ENCODE data around the gene OR1D5. TPM values are rescaled to one million over a fixed set of nuclear protein-coding genes. Genes with fewer than 3 reads are reported as not detected.
"Not testable (repeated sequence)": the region's sequence is repeated elsewhere in the genome, so short reads cannot be mapped to it uniquely, and the experiment has no call there.

The OR1D5 gene
- polyA plus RNA-seq (2013, experiment 1 of 2; ENCODE audit: insufficient read length) = not detected
- polyA plus RNA-seq (2013, experiment 2 of 2; ENCODE audit: insufficient read length) = not detected

GRCh38 chr17:3063507-3063906, at the start of gene OR1D5:
Gene OR1D5, minus strand, starts transcription at chr17:3063607. Its CDS starts 0 bp downstream, at chr17:3063607.
- DNase-seq = not testable (repeated sequence)

DNA sequence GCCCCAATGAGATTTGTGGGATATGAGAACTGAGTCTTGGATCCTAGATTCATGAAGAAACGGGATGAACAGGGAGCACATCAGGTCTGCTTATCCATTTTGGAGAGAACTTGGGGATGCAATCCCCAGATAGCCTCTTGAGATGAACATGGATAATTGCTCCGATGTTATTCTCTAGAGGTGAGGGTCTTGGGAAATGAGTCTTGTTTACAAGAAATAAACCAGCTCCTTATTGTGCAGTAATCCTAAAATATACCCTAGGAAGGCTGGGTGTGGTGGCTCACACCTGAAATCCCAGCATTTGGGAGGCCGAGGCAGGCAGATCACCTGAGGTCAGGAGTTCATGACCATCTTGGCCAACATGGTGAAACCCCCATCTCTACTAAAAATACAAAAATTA, 40.9 kb upstream of the OR1D5 start, which contains the start of gene OR1D2:
TSS of gene OR1D2 (minus strand) at position 101 of the 400 bp plus-strand sequence. CDS start 11,426 bp downstream, outside the sequence.
- no peak for DNase-seq

DNA sequence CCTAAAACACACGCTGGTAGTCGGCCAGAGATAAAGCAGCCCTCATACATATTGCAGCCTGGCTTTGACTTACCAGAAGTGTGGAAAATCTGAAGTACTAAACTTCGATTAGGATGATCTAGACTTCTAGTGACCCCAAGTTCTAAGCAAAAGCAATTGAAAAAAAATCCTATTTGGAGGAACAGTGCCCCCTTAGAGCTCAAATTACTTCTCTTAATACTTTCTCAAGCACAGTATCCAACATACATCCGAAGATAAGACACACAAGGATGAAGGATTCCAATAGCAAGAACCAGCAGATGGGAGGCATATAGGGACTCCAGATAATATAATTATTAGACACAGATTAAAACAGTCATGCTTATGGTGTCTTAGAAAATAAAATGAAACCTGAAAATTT, 10.4 kb upstream of the OR1D5 start:
- DNase-seq = peak; percentile 3

DNA sequence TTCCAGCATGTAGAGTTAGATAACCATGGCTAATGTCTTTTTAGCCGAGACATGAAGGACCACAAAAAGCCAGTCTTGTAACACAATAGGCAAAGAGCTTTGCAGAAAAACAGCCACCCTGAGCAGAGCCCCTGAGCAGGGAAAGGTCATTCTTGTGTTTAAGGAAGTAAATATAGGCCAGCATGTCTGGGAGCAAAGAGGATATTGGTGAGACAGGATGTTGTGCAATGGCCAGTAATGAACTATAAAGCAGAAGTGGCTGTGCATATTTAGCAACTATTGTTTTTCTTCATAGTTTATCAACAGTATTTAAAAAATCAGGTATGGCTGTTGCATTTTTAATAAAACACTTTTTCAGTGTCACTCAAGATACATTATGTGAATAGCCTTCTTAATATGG, 1.8 kb upstream of the OR1D5 start:
- not testable (repeated sequence) for DNase-seq

DNA sequence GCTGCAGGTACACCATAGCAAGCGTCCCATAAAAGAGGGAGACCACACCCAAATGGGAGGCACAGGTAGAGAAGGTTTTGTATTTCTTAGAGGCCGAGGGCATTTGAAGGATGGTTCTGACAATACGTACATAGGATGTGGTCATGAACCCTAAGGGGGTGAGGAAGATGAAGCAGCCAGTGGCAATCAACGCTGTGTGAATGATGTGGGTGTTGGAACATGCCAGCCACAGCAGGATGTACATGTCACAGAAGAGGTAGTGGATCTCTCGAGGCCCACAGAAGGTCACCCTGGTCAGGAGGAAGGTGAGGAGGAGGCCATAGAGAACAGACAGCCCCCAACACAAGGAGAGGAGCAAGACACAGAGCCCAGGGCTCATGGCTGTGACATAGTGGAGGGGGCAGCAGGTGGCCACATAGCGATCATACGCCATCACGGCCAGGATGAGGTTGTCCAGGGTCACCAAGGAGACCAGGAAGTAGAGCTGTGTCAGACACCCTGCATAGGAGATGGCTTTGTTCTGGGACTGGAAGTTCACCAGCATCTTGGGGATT, 506 bp downstream of the OR1D5 start:
- DNase-seq = not testable (repeated sequence)

DNA sequence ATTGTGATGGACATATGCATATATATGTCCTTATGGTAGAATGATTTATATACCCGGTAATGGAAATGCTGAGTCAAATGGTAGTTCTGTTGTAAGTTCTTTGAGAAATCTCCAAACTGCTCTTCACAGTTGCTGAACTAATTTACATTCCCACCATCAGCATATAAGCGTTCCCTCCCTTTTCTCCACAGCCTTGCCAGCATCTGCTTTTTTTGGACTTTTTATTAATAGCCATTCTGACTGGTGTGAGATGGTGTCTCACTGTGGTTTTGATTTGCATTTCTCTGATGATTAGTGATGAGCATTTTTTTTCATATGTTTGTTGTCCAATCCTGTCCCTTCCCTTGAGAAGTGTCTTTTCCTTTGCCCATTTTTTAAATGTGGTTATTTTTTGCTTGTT, 8.5 kb downstream of the OR1D5 start:
- not testable (repeated sequence) for DNase-seq

DNA sequence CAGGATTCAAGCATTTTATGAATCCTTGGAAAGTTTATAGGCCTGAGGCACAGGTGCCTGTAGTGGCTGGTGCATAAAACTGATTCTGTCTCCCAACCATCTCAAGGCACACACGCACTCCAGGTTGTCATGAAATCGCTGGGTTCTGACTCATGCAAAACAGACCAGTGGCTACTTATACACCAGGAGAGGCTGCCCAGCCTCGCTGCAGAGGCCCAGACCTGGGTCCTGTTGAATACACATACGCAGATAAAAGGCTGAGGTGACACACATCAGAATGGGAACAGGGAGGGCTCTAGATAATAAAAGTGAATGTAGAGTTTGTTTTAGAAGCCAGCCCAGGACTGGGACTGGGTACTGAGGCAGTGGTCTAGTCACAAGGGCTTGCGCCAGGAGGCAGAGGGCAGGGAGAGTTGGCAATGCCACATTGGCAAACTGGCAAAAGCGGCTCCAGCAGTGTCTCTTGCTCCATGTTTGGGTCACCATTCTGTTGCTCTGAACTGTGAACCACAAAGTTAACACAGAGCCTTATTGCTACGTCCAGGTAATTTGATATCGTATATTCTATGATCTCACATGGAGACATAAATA, 13.6 kb downstream of the OR1D5 start:
- peak; percentile 19 for DNase-seq

- peak; percentile 99 for DNase-seq
Observed at GRCh38 chr17:3048727-3049471, 14.5 kb downstream of the OR1D5 start.

GRCh38 chr17:3046753-3047152, 16.7 kb downstream of the OR1D5 start:
- no peak for DNase-seq

DNA sequence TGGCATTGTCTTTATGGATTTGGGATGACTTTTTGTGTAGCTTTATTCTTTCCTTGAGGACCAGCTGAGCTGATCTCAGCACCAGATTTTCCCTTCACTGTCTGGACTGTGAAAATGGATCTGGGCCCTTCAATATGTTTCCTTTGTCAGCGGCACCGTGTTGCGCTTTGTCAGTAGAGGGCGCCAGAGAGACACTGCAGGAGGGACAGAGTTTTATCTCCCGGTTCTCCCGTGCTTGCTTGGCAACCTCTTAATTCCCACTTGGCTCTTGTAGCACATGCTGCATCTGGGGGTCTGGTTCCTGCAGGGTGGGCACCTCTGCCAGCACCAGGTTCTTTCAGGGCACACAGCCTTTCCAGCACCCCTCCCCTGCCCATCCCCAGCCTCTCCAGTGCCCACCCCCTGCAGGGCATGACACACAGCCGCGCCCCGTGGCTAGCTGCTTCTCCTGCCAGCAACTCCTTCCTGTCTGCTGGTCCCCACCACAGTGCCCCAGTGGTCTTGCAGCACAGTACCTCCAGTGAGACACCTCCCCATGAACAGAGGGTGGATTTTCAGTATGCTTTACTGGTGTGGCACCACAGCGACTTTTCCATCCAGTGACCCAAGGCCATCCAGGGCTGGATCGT, 19.6 kb downstream of the OR1D5 start:
- no peak for DNase-seq

DNA sequence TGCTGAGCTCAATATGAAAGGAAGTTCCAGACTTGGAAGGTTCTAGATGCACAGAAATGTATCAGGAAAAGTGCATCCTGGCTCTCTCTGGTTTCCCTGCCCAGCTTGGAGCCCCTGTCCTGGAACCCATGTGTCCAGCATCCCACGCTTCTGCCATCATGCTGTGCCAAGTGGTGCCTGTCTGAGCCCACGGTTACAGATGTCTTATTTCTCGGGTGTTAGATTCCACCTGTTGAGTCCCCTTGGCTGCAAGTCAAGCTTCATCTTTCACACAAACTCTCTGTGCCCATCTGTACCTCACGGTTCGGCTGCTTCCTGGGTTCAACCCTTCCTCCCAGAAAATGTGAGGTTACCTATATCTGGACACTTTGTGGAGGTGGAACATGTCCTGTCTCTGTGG, 22.5 kb downstream of the OR1D5 start:
- DNase-seq = no peak

GRCh38 chr17:3039736-3040135, 23.7 kb downstream of the OR1D5 start:
- no peak for DNase-seq

DNA sequence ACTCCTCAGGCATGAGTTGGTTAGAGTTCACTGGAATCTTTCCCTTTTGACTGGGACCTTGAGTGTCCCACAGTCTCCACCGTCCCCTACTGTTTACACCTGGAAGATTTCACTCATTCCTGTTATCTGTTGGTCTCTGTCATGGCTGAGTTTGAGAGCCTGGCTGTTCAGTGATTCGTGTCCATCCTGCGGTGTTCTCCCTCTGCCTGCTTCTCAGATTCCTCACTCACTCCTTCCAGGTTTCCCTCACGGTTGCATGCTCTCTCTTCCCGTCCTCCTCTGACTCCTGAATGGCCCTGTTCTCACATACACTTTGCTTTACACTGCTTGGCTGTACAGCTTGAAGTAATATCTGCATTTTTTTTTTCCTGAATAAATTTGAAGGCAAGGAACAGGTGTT, 24.5 kb downstream of the OR1D5 start:
- no peak for DNase-seq

GRCh38 chr17:3037259-3037658, 26.1 kb downstream of the OR1D5 start:
- DNase-seq = no peak

- no peak for DNase-seq
Observed at GRCh38 chr17:3036800-3037199, 26.6 kb downstream of the OR1D5 start.

GRCh38 chr17:3035968-3036280, 27.5 kb downstream of the OR1D5 start:
- no peak for DNase-seq

DNA sequence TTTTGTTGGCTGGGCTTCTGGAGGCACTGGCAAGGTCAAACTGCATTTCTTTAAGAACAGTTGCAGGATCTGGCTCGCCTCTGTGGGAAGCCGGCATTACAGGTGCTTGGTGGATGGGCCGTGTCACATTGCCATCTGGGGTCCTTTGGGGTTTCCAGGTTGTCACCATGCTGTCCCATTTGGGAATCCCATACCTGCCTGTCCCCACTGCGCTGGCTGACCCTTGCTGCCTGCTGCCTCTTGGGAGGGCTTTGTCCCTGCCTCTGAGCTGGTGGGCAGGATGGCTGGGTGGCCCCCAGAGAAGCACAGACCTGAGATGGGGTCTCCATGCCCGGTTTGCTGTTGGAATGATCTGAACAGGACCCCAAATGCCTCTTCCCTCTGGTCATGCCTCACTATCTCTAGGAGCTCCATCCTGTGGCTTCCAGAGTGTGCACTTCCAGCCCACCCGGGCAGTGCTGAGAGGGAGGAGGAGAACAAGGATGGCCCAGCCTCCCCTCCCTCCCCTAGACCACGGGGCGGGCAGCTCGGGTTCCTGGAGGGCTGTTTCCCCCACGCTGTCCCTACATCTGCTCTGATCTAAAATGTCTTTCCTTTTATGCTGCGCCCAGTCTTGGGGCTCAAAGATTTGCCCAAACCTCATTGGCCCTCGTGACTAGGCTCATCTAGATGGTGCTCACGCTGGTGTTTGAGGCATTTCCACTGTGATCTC, 28.0 kb downstream of the OR1D5 start:
- no peak for DNase-seq

GRCh38 chr17:3034578-3034920, 28.9 kb downstream of the OR1D5 start:
- no peak for DNase-seq

- DNase-seq = no peak
Observed at GRCh38 chr17:3033741-3034577, 29.4 kb downstream of the OR1D5 start.

DNA sequence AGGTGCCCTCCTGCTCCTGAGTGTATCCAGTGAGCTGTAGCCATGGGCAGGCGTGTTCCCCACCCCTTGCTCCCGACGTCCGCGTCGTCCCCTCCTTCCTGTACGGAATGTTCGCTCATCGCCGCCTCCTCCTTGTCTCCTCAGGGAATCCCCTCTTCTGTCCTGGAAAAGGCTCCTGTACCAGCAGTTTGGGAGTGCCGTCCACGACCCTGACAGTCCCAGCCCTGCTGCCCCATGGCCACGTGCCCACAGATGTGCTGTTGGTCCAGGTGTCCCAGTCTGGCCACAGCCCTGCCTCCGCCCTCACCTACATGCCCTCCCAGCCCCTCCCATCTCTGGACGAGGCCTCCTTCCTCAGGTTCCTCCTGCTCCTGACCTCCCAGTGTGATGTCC, 30.2 kb downstream of the OR1D5 start:
- DNase-seq = no peak

- DNase-seq = no peak
Observed at GRCh38 chr17:3032258-3033247, 30.9 kb downstream of the OR1D5 start.

All from fibroblast of skin of back (primary cell).